Gastrocnemius medialis (tissue), 4 donors: ENCODE measurements around the gene ADGRB3.

Experiments used
- CTCF ChIP-seq, 5 experiments: fragments of 450-650 bp in 3 of 5; fragments of 200-600 bp in 2 of 5; sonication (generic) in 2 of 5; IDR thresholded peaks in 4 of 5; conservative IDR thresholded peaks in 1 of 5; 1 replicate in 4 of 5; 2 replicates in 1 of 5; pipeline ENCODE4 v1.5.1; 2016 to 2019; ENCODE audit warnings: antibody characterized with exemption in 5 of 5, mild to moderate bottlenecking in 3 of 5, moderate library complexity in 3 of 5
- POLR2A ChIP-seq, 2 donors: fragments of 450-650 bp; IDR thresholded peaks; one replicate each; pipeline ENCODE4 v1.6.1; 2017; ENCODE audit warnings: antibody characterized with exemption in 2 of 2, mild to moderate bottlenecking in 2 of 2, moderate library complexity in 2 of 2

- TF ChIP-seq POLR2A (IDR thresholded peaks at IDR 0.05) (no peak), CTCF (IDR thresholded peaks at IDR 0.05 in 4 of 5, conservative IDR thresholded peaks at IDR 0.05 in 1 of 5) (no peak)
These were observed 676.8 kb downstream of the ADGRB3 start for GRCh38 chr6:69311888-69312287.
